ENCODE measurements around the gene ITGB2.

DNA sequence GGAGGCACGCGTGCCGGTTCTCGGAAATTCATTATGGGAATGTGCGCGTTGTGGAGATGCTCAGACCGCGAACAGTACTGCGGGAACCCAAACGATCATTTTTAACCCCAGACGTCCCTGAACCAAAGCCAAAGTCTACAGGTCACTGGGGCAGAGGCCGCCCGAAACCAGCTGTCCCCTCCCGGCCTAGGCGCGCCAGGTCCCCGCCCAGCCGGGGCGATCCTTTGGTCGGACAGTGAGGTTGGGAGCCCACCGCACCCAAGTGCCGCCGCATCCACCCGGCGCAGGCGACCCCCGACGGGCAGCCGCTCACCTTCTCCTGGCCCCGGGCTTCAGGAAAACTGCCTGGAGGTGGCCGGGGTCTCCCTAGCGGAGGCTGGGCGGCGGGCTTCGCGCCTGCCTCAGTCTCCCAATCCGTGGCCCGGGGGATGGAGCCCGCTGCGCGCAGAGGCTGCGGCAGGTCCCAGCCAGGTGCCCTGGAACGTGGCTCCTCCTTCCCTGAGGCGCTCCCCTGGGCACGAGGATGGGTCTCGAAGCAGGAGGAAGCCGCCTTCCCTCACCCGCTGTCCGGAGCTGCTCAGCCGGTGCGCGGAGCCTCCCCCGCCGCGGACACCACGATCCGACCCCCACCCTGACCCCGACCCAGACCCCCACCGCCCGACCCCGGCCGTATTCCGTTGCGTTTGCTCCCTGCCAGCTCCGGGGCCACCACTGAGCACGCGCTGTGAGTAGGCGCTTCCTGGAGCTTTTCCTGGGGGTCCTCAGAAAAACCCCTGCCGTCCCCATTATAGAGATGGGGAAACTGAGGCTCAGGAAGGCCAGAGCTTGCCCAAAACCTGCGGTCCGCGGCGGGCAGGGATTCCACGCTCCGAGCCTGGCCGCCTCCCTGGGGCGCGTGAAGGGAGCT, 11.1 kb upstream of the ITGB2 start:
- TF ChIP-seq POLR2A (IDR thresholded peaks at IDR 0.05), result no peak
- TF ChIP-seq, protein P1, sequence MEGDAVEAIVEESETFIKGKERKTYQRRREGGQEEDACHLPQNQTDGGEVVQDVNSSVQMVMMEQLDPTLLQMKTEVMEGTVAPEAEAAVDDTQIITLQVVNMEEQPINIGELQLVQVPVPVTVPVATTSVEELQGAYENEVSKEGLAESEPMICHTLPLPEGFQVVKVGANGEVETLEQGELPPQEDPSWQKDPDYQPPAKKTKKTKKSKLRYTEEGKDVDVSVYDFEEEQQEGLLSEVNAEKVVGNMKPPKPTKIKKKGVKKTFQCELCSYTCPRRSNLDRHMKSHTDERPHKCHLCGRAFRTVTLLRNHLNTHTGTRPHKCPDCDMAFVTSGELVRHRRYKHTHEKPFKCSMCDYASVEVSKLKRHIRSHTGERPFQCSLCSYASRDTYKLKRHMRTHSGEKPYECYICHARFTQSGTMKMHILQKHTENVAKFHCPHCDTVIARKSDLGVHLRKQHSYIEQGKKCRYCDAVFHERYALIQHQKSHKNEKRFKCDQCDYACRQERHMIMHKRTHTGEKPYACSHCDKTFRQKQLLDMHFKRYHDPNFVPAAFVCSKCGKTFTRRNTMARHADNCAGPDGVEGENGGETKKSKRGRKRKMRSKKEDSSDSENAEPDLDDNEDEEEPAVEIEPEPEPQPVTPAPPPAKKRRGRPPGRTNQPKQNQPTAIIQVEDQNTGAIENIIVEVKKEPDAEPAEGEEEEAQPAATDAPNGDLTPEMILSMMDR (IDR thresholded peaks at IDR 0.05), result no peak

Data from heart left ventricle (tissue), 13 donors.